Endothelial cell of umbilical vein (primary cell): ENCODE results near the gene PRELID3B. TPM values are rescaled to one million over a fixed set of nuclear protein-coding genes. Genes with fewer than 3 reads are reported as not detected.

ENCODE experiments used
- BruUV-seq: library from RNA; stranded (reverse); fragments of 400-500 nt; replicated peaks from 2 replicates; lab custom pipeline; 2021; lab: Mats Ljungman, UMichigan
- CTCF ChIA-PET: fragments of 300-600, 350-600 bp; sonication (Branson Sonifier 250); formaldehyde crosslinking; loops from one replicate; lab custom pipeline; 2021; ENCODE audit warnings: antibody characterized with exemption, inconsistent platforms; lab: Charles Lee
- POLR2A ChIA-PET: fragments of 300-600, 350-600 bp; sonication (Branson Sonifier 250); formaldehyde crosslinking; loops from one replicate; lab custom pipeline; 2021; ENCODE audit warnings: antibody characterized with exemption, inconsistent platforms; lab: Charles Lee
- DNase-seq: peaks from one replicate; pipeline ENCODE4 v3.0.0-alpha.2; 2011; ENCODE audit warnings: low read depth, low spot score
- FAIRE-seq: peaks from 2 replicates; lab custom pipeline; 2011; peaks lifted over from hg19 to GRCh38; lab: Jason Lieb, UNC
- H2AFZ ChIP-seq: 2 replicates; pipeline ENCODE4 v1.6.0; 2012; ENCODE audit warnings: low read depth, low read length, control low read depth, inconsistent platforms
- H3K27ac ChIP-seq: 2 replicates; pipeline ENCODE4 v1.5.1; 2011; ENCODE audit warnings: low read depth, mild to moderate bottlenecking, control low read depth, low read length, moderate library complexity; ENCODE audit not compliant: insufficient read depth
- H3K27me3 ChIP-seq, 2 experiments: 2 replicates each; pipeline versions ENCODE4 v1.6.0 to v1.6.1; 2011; ENCODE audit warnings: low read length in 2 of 2, mixed read lengths in 1 of 2; ENCODE audit not compliant: control insufficient read depth in 2 of 2, insufficient read depth in 2 of 2
- H3K36me3 ChIP-seq, 2 experiments: 2 replicates in 1 of 2; 3 replicates in 1 of 2; pipeline ENCODE4 v1.5.1; 2011; ENCODE audit warnings: low read length in 2 of 2, mild to moderate bottlenecking in 1 of 2, moderate library complexity in 1 of 2; ENCODE audit not compliant: control insufficient read depth in 2 of 2, insufficient read depth in 2 of 2; ENCODE audit errors: extremely low read depth in 1 of 2
- H3K4me1 ChIP-seq: 3 replicates; pipeline ENCODE4 v1.5.1; 2011; ENCODE audit warnings: mild to moderate bottlenecking, low read length; ENCODE audit not compliant: control insufficient read depth, insufficient read depth; ENCODE audit errors: extremely low read depth
- H3K4me2 ChIP-seq: 2 replicates; pipeline ENCODE4 v1.6.1; 2011; ENCODE audit warnings: low read length, control low read depth, mixed read lengths; ENCODE audit not compliant: insufficient read depth
- H3K4me3 ChIP-seq, 3 experiments: fragments of 200-600 bp in 1 of 3; sonication (generic), shearing (Covaris generic) in 1 of 3; replicated peaks in 1 of 3; 2 replicates each; pipeline ENCODE4 v1.5.1; 2011 to 2016; ENCODE audit warnings: control low read depth in 3 of 3, low read length in 3 of 3, mild to moderate bottlenecking in 2 of 3, inconsistent platforms in 1 of 3, low read depth in 1 of 3, moderate library complexity in 1 of 3; ENCODE audit not compliant: insufficient read depth in 1 of 3
- H3K79me2 ChIP-seq: 2 replicates; pipeline ENCODE4 v1.6.0; 2012; ENCODE audit warnings: low read length, inconsistent platforms; ENCODE audit not compliant: control insufficient read depth, insufficient read depth
- H3K9ac ChIP-seq: replicated peaks from 2 replicates; pipeline ENCODE3; 2011; ENCODE audit warnings: low read length, control low read depth; ENCODE audit not compliant: insufficient read depth; ENCODE audit errors: extremely low read depth
- H3K9me1 ChIP-seq: replicated peaks from 3 replicates; pipeline ENCODE4 v1.6.0; 2011; ENCODE audit warnings: mild to moderate bottlenecking, low read length; ENCODE audit not compliant: control insufficient read depth, insufficient read depth; ENCODE audit errors: extremely low read depth
- H3K9me3 ChIP-seq: replicated peaks from 2 replicates; pipeline ENCODE4 v1.5.1; 2012; ENCODE audit warnings: low read length, inconsistent platforms; ENCODE audit not compliant: control insufficient read depth, insufficient read depth
- H4K20me1 ChIP-seq: replicated peaks from 2 replicates; pipeline ENCODE3; 2011; ENCODE audit warnings: mild to moderate bottlenecking, low read length; ENCODE audit not compliant: control insufficient read depth, insufficient read depth; ENCODE audit errors: extremely low read depth
- CTCF ChIP-seq, 2 donors: IDR thresholded peaks; 1 replicate in 1 of 2; 2 replicates in 1 of 2; pipeline ENCODE4 v1.5.1; 2011; ENCODE audit warnings: low read length in 2 of 2, mild to moderate bottlenecking in 2 of 2, moderate library complexity in 2 of 2, control low read depth in 1 of 2, inconsistent platforms in 1 of 2, low read depth in 1 of 2; ENCODE audit not compliant: insufficient read depth in 1 of 2; ENCODE audit errors: extremely low read depth in 1 of 2
- EZH2 ChIP-seq: IDR thresholded peaks from 2 replicates; pipeline ENCODE4 v1.6.1; 2012; ENCODE audit warnings: borderline replicate concordance, low read depth, mild to moderate bottlenecking, moderate library complexity, low read length, inconsistent platforms; ENCODE audit not compliant: severe bottlenecking
- JUN ChIP-seq: IDR thresholded peaks from 2 replicates; pipeline ENCODE4 v1.6.1; 2011; ENCODE audit warnings: borderline replicate concordance, low read depth; ENCODE audit not compliant: insufficient read length, insufficient read depth
- MAX ChIP-seq: IDR thresholded peaks from 2 replicates; pipeline ENCODE4 v1.6.1; 2011; ENCODE audit not compliant: insufficient read depth, insufficient read length
- MYC ChIP-seq: IDR thresholded peaks from one replicate; pipeline ENCODE4 v1.6.1; 2011; ENCODE audit warnings: mild to moderate bottlenecking, low read depth, low read length
- POLR2A ChIP-seq: IDR thresholded peaks from 2 replicates; pipeline ENCODE4 v1.6.1; 2012; ENCODE audit warnings: low read depth, mild to moderate bottlenecking, control low read depth, low read length
- dilution Hi-C: fragments of 300-500 bp; cut with MboI; formaldehyde crosslinking; loops from one replicate; pipeline ENCODE4 v1.15.0; 2019; ENCODE audit warnings: low sequenced_read_pairs; ENCODE audit not compliant: extremely low pct_ligation_motif_present
- intact Hi-C: fragments of 100-400 bp; cut with micrococcal nuclease; formaldehyde crosslinking; loops from one replicate; pipeline ENCODE4 v1.10.0; 2022
- polyA plus RNA-seq, 4 experiments: library from polyadenylated mRNA; depleted of rRNA in 3 of 4; stranded (reverse) in 3 of 4; unstranded in 1 of 4; fragments of >200 nt; gene quantifications; 2 replicates each; pipeline versions ENCODE4 v1.2.1 to v1.2.3, GENCODE V29; 2011 to 2012; ENCODE audit warnings: missing spikeins in 1 of 4
- total RNA-seq: library from RNA; stranded (reverse); gene quantifications from 2 replicates; pipeline ENCODE4 v1.2.3, GENCODE V29; 2021

The PRELID3B gene
- total and polyA plus RNA-seq, 2 donors (not counting 3 experiments of a cell fraction or from before 2014, with no cell fraction given), result 14.9 to 57.2 TPM

GRCh38 chr20:59082077-59082740 lies 39.6 kb upstream of the PRELID3B start:
- Histone ChIP-seq H3K36me3 (no peaks in the 10 kb centered on the region), H3K9ac (no peak overlapping the region), H3K27me3 (peaks cover 7 to 21% of the 10 kb centered on the region in 2 experiments), H3K9me1 (no peaks in the 10 kb centered on the region), H2AFZ (no peak overlapping the region), H4K20me1 (no peaks in the 10 kb centered on the region), H3K79me2 (no peaks in the 10 kb centered on the region), H3K9me3 (no peaks in the 10 kb centered on the region), H3K27ac (no peak overlapping the region), H3K4me2 (no peak overlapping the region), H3K4me1 (no peaks in the 10 kb centered on the region), H3K4me3 (no peak overlapping the region)
- intact Hi-C loops (loop anchor here (10.0 kb wide), 3 partner anchors 357 to 597 kb away; no protein-coding TSS in a partner anchor), dilution Hi-C loops (no loop called here)
- CTCF ChIA-PET, result interaction anchor here (1.0 to 2.4 kb wide), 11 partner anchors 9 to 215 kb away, joined by 3 to 9 read pairs (median 4); no protein-coding TSS in a partner anchor
- FAIRE-seq, result peak; percentile 65
- TF ChIP-seq POLR2A (no peak), JUN (no peak), MYC (no peak), CTCF (IDR thresholded peaks at IDR 0.05; ENCODE audit: extremely low read depth in 1 of 2, insufficient read depth in 1 of 2, low read depth in 1 of 2, low read length in 2 of 2) (peak in 1 of 2 donors; percentile 11), MAX (no peak), EZH2 (no peak)
- POLR2A ChIA-PET, result no interaction called here
- no peak for DNase-seq
- BruUV-seq, result no TSS peak
